Stimulated activated CD4-positive, alpha-beta T cell treated with anti-CD3 and anti-CD28 coated beads, Interleukin-4, amount 100 ng/mL, for 48 hours (primary cell): ENCODE measurements around the gene CPZ.

Experiments used
- DNase-seq, 2 donors: peaks; one replicate each; pipeline ENCODE4 v3.0.0-alpha.2; 2020; ENCODE audit warnings: low read depth in 2 of 2

CPZ gene

GRCh38 chr4:8592366-8593263, at the start of gene CPZ:
Gene CPZ, plus strand, starts transcription at chr4:8592765. Its CDS starts 69 bp downstream, at chr4:8592834.
- no peak for DNase-seq

- DNase-seq: no peak
These were observed 49.6 kb upstream of the CPZ start for GRCh38 chr4:8542776-8543525.

- DNase-seq: no peak
These were observed 48.9 kb upstream of the CPZ start for GRCh38 chr4:8543623-8544022.

- DNase-seq: no peak
These were observed 48.3 kb upstream of the CPZ start for GRCh38 chr4:8544282-8544681.

DNA sequence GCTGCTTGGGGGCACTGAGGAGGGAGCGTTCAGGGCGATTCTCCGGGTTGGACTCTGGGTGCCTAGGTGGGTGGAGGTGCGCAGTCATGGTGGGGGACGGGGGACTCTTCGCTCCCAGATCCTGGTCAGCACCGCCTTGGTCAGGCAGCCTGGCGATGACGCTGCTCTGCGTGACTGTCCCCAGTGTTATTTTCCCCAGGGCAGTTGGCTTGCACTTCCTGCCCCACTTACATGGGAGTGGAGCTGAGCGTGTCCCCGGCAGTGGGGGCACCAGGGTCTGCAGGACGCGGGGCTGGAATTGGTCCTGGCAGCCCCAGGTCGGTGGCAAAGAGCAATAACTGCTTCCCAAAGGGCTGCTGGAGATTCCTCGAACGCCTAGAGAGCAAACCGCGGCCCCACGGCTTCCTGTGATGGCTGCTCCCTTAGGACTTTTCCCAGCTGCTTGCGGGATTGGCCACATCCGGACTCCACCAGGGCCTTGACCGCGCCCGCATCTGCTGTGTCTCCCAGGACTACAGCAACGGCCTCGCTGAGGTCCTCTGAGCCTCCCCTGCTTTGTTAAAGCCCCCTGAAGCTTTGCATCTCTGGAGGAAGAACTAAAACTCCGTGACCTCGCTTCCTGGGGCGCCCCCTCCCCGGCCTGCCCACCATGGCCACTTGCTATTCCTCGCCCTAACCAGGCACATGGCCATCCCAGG, 47.7 kb upstream of the CPZ start:
- DNase-seq: no peak

DNA sequence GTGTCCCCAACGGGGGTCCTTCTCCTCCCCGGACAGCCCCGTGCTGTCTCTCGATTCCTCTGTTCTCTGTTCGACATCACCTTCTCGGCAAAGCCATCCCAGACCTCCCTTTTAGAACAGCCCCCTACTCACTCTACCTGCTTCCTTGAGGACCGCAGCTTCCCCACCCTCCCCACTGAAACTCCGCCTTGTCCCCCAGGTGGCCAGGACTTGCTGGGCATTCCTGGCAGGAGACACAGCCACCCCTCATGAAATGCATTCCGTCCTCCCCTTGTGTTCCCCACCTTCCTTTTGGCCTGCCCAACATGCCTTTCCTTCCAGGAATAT, 47.2 kb upstream of the CPZ start:
- no peak for DNase-seq

GRCh38 chr4:8546766-8547107, 45.8 kb upstream of the CPZ start:
- DNase-seq: no peak

DNA sequence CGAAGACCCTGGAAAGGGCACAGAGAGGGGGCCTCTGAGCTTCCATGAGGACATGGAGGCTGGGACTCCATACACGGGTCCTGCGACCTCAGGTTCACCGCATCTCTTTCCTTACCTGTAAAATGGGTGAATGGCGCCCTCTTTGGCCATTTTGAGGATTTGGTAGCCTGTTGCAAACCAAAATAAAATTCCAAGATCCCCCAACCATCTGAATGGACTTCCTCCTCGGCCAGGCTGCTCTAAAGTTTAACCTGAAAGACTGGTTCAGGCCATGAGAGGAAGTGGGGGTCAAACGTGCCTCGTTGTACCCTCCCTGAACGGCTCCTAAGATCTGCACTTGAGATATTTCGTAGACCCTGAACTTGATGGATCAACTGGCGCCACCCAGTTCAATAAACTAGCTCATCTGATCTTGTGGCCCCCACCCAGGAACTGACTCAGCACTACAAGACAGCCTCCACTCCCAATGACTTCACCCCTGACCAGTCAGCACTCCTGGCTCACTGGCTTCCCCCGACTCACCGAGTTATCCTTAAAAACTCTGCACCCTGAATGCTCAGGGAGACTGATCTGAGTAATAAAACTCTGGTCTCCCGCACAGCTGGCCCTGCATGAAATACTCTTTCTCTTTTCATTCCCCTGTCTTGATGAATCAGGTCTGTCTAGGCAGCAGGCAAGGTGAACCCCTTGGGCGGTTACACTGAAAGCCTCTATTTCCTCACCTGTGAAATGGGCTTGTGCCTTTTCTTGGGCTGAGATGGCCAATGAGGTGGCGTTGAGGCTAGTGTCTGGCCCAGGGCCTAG, 45.3 kb upstream of the CPZ start:
- peak in 1 of 2 donors; percentile 7 for DNase-seq

- no peak for DNase-seq
These were observed 44.4 kb upstream of the CPZ start for GRCh38 chr4:8547912-8548730.

DNA sequence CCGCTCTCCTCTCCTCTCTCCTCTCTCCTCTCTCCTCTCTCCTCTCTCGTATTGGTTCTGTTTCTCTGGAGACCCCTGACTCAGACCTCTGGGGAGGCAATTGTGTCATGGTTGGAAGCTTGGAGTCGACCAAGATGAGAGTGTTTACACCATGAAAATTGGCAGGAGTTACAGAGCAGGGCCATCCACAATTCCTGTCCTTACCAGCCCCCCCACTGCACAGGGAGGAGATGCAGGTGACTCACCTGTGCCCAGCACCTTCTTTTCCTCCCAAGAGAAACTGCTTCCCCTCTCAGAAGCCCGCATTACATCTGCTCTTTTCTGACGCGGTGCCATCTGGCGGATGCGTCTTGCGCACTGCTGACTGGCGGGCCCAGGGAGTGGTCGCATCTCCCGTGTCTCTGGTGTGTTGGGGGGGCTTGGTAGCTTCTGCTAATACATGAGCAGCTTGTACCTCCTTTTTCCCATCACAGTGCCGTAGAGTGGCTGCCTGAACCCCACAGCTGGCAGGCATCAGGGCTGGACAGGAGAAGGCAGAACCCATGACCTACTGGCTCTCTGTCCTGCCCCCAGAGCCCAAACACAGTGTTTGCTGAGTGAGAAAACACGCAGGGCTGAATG, 43.7 kb upstream of the CPZ start:
- no peak for DNase-seq

- DNase-seq: no peak
These were observed 43.1 kb upstream of the CPZ start for GRCh38 chr4:8549352-8549931.

- DNase-seq: no peak
These were observed 41.9 kb upstream of the CPZ start for GRCh38 chr4:8550691-8551090.

- no peak for DNase-seq
These were observed 40.5 kb upstream of the CPZ start for GRCh38 chr4:8552024-8552423.

- DNase-seq: no peak
These were observed 39.9 kb upstream of the CPZ start for GRCh38 chr4:8552581-8553205.

DNA sequence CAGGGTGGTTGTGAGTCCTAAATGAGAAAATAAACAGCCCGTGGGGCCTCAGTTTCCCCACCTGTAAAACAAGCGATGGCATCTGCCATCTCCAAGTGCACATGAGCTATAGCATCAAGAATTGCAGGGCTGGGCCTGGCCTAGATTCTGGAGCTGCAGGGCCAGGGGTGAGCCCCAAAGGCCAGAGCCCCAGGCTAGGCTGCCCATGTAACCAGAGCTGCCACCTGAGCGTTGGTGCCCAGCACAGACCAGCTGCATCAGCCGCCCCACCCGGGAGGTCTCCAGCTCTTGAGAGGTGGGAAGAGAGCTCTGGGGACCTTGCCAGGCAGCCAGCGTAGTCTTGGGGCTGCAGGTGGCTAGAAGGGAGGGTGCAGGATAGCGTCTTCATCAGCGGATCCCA, 39.3 kb upstream of the CPZ start:
- no peak for DNase-seq

GRCh38 chr4:8553991-8554405, 38.6 kb upstream of the CPZ start:
- no peak for DNase-seq

GRCh38 chr4:8554555-8555100, 37.9 kb upstream of the CPZ start:
- no peak for DNase-seq

DNA sequence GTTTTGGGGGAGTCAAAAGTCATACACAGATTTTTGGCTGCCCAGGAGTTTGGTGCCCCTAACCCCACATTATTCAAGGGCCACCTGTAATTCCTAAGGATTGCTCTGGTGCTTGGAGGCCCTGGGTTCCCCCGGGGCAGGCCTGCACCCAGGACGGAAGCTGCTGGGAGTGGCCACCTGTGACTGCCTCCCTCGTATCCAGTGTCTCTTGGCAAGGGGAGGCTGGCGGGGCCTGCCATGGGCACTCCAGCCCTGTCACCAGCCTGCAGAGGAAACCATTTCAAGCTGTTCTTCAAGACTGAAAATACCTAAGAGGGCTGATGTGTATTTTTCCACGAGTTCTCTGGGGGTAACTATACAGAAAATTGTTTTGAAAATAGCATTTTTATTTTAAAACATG, 36.8 kb upstream of the CPZ start:
- no peak for DNase-seq
